ENCODE results near the gene DPEP2.
"Not testable (repeated sequence)": the region's sequence is repeated elsewhere in the genome, so short reads cannot be mapped to it uniquely, and the experiment has no call there.

DPEP2 gene

DNA sequence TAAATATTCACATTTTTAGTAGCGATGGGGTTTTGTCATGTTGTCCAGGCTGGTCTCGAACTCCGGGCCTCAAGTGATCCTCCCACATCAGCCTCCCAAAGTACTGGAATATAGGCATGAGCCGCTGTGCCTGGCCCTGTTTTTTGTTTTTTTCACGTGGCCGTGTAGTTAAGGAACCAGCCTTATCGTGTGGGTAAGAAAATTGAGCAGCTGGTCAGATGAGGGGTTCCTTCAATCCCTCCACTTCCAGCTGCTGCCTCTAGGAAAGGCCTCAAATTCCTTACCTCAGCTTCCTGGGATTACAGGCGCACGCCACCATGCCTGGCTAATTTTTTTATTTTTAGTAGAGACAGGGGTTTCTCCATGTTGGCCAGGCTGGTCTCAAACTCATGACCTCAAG, 5.9 kb upstream of the DPEP2 start:
- DNase-seq: no peak

DNA sequence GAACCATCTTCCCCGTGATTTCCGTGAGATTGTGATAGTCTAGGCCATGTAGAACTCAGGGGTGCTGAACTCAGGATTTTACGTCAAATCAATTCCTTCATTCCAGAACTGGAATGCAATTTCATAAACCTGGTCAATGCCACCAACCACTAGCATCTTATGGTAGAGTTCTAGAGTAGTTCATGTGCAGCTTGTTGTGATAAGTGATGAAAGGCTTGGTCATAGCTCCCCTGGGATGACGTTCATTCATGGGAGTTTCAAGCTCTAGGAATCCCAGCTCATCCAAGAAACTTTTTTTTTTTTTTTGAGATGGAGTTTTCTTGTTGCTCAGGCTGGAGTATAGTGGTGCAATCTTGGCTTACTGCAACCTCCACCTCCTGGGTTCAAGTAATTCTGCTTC, 3.7 kb upstream of the DPEP2 start:
- no peak for DNase-seq

DNA sequence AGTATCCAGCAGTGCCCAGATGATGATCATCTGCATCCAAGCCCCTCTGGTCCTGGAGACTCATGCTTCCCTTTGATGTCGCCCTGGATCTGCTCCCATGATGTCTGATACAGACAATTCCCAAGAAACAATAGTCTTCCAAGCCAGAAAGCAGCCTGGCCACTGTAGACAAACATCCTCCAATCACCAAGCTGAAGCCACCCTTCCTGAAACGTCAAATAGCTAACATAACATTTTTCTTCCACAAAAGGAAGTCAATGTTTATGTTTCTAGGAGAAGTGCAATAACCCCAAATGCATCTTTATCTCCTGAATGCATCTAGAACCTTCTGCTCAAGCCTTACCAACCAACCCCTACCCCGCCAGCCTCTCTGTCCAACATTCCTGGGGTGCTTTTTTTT, 1.2 kb upstream of the DPEP2 start:
- no peak for DNase-seq

DNA sequence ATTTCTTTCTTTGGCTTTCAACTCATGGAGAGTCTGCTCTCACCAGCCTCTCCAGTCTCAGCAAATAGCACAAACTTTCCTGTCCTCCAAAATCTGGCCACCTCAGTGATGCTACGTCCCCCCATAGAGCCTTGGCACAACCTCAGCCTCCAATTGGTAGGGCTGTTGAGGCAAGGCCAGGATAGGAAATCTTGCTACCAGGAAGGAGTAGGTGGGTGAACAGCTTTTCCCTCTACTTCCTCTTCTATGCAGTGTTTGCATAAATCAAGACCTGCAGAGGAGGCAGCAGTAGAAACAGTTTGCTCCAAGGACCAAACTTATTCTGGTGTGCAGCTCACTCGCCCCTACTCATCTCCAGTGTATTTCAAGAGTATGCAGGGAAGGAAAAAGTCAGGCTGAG, 701 bp upstream of the DPEP2 start:
- DNase-seq: no peak

DNA sequence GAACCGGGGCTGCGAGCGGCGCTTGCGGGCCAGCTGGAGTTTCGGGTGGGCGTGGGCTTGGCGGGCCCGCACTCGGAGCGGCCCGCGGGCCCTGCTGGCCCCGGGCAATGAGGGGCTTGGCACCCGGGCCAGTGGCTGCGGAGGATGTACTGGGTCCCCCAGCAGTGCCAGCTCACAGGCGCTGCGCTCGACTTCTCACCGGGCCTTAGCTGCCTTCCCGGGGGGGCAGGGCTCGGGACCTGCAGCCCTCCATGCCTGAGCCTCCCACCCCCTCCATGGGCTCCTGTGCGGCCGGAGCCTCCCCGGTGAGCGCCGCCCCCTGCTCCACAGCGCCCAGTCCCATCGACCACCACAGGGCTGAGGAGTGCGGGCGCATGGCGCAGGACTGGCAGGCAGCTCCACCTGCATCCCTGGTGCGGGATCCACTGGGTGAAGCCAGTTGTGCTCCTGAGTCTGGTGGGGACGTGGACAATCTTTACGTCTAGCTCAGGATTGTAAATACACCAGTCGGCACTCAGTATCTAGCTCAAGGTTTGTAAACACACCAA, 979 bp downstream of the DPEP2 start:
- DNase-seq: not testable (repeated sequence)

DNA sequence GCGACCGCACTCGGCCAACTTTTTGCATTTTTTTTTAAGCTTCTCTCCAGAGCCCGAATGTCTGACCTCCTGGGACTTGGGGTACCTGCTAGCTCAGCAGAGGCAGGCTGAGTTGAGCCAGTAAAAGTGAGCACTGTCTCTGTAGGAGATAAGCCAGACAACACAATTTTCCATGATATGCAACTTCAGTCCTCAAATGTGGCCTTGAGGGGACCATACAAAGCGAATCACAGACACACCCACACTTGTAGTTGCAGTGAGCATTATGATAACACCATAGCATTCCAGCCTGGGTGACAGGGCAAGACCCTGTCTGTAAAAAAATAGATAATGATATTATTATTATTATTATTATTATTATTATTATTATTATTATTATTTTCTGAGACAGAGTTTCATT, 2.6 kb downstream of the DPEP2 start:
- DNase-seq: no peak

DNA sequence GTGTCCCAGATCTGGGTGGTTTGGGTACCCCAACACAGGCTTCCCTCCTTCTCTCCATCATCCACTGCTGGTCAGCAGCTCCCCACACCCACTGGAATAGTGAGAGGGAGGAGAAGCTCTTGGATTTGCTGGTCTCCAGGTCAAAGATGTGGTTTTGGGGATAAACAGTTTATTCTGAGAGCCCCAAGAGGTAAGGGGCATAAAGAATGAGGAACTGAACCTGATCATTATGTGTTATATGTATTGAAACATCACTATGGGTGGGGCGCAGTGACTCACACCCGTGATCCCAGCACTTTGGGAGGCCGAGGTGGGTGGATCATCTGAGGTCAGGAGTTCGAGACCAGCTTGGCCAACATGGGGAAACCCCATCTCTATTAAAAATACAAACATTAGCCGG, 3.9 kb downstream of the DPEP2 start:
- DNase-seq: no peak

DNA sequence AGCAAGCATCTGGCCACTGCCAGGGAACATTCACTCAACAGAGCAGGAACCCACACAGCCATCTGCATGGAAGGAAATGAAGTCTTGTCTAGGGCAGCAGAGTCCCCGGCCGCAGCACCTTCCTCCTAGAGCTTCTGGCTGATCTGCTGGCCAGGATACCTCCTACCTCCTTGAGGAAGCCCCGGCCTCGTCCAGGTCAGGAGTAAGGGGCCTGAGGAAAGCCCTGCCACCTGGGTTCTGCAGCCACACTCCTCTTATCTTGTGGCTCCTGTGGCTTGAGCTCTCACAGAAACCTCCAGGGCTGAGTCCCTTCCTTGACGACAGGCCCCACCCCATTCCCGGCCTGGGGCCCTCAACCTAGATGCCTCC, 5.3 kb downstream of the DPEP2 start:
- DNase-seq: not testable (repeated sequence)

DNA sequence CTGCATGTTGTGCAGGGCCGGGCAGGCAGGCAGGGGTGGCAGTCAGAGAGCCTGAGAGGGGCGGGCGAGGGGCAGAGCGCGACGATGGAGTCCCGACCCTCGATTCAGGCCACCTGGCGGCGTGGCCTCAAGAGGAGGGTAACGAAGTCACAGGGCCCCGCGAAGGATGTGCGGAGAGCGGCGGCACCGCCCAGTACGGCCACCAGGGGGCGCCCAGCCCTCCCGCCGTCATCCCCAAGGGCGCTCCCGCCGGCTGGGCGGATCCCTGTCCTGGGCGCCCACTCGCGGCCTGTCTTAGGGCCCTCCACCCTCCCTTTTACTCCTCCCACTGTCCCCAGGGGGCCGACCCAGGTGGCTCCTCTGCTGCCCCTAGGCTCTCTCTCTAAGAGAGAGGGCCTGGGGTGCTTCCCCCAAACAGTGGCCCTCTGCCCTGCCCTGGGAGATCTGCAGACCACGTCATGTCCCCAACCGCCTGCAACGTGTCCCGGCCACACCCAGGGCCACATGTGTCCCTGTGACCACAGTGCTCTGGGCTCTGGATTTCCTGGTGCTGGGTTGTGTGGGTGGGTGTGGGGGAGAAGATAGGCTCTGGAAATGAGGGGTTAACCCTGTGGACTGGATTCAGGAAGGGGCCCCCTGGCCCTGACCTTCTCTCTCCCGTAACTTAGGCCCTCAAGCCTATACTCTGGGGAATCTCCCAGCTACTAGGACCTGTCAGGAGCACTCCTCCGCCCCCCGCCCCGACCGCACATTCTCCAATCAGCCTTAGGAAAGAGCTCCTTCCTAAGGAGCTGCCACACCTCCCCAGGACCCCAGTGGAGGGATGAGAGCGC, 5.9 kb downstream of the DPEP2 start:
- DNase-seq: peak; percentile 63

DNA sequence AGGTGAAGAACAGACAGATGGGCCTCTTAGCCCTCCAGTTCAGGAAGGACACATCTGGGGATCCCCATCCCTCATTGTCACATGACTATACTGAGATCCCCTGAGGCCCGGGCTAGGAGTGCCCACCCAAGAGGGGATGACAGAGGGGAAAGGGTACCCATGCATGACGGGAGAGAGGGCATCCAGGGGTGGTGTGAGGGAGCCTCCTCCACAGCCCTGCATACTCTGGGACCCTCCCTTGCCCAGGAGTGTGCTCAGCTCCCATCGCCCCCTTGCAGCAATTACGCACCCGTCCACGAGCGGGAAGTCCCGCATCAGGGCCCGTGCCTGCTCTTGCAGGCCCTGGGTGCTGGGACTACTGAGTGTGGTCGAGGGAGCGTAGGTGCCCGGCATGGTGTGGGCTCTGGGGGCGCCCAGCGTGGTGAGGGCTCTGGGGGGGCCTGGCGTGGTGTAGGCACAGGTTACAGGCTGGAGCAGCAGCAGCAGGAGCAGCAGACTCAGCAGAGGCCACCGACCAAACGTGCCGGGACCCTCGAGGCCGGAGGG, 6.5 kb downstream of the DPEP2 start:
- no peak for DNase-seq

DNA sequence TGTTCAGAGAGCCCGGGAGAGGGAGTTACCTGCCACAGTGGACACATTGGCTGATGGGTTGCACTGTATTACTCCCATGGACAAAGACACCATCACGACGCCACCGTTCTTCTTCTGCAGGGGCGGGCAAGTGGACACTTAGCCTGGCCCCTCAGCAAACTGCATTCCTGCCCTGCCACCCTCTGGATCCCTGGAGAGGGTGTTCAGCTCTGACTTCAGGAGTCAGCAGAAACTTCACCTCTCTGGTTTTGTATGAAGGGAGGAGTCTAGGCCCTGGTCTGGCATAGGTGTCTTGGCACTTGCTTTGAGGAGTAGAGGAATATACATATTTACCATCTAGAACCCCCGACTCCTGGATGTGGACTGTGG, 9.3 kb downstream of the DPEP2 start:
- DNase-seq: no peak

DNA sequence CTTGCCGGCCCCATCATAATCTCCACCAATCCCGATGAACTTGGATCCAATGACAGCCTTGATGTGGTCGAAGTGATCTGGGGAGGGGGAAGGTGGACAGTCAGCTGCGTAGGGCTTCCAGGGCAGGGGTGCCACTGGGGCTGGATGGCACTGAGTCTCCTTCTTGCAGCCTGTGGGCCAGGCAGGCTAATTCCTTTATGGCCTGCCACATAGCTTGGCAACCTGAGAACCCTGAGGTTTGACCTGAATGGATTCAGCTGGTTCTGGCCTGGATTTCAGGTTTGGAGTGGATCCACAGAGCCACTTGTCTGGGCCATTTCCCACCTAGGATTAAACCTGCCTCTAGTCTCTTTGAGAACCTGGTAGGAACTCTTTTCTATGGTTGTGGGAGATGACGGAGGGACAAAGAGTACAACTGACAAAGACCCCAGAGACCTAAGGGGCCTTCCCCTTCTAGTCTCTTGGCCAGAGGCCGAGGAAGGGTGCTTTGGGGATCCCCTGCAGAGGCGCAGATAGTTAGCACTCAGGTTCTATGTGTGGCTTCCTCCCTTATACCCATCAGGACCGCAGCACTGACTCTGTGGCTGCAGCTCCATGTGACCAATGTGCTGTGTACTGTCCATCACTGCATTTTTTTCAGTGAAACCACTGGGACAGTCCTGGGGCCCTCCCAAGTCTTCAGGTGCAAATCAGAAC, 9.8 kb downstream of the DPEP2 start:
- DNase-seq: no peak

DNA sequence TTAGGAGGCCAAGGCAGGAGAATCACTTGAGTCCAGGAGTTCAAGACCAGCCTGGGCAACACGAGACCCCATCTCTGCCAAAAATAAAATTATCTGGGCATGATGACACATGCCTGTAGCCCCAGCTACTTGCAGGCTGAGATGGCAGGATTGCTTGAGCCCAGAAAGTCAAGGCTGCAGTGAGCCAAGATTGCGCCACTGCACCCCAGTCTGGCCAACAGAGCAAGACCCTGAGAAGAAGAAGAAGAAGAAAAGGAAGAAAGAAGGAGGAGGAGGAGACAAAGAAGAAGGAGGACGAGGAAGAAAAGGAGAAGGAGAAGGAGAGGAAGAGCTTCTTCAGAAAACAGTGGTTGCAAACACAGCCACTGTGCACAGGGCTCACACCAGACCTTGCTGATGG, 10.6 kb downstream of the DPEP2 start:
- DNase-seq: no peak

DNA sequence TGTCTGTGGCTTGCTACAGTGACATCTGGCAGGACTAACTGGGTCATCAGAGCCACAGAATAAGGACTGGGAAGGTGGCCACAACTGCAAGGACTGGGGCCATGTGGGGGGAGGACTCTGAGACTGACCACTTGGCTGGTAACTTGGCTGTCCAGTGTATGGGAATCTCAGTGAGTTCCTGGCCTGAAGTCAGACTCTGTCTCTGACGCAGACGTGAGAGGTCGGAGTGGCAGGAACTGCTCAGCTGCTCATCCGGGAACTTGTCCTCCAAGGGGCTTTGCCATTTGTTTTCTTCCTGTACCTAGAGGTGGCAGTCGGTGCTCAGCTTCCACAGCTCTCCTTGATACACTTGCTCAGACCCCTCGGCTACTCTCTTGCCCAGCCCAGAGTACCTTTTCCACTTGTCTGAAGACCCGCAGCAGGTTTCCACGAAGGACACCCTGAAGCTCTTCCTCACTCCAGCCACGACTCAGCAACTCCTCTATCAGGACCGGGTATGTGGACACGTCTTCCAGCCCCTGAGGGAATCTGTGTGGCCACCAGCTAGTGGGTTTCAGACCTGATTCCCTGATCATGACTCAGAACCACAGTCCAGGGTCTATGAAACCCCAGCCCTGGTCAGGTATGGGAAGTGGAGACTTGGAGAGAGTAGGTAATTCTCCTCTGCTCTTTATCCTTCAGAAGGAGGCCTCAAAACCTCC, 11.7 kb downstream of the DPEP2 start:
- no peak for DNase-seq

DNA sequence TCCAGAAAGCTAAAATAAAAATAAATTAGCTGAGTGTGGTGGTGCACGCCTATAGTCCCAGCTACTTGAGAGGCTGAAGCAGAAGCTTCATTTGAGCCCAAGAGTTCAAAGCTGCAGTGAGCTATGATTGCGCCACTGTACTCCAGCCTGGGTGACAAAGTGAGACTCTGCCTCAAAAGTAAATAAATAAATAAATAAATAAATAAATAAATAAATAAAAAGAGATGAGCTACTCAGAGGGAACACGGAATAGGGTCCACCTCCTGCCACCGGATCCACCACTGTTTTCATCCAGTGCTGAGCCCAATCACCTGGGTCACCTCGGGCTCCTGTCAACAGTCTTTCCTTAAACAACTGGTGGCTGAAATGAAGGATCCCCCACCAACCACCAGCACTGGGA, 12.3 kb downstream of the DPEP2 start:
- no peak for DNase-seq

DNA sequence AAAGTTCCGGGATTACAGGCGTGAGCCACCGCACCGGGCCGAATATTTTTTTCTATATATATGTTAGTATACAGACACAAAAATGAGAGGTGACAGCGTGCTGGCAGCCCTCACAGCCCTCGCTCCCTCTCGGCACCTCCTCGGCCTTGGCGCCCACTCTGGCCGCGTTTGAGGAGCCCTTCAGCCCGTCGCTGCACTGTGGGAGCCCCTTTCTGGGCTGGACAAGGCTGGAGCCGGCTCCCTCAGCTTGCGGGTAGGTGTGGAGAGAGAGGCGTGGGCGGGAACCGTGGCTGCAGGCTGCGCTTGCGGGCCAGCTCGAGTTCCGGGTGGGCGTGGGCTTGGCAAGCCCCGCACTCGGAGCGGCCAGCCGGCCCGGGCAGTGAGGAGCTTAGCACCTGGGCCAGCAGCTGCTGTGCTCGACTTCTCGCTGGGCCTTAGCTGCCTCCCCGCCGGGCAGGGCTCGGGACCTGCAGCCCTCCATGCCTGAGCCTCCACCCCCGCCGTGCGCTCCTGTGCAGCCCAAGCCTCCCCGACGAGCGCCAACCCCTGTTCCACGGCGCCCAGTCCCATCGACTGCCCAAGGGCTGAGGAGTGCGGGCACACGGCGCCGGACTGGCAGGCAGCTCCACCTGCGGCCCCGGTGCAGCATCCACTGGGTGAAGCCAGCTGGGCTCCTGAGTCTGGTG, 17.1 kb downstream of the DPEP2 start:
- DNase-seq: no peak

DNA sequence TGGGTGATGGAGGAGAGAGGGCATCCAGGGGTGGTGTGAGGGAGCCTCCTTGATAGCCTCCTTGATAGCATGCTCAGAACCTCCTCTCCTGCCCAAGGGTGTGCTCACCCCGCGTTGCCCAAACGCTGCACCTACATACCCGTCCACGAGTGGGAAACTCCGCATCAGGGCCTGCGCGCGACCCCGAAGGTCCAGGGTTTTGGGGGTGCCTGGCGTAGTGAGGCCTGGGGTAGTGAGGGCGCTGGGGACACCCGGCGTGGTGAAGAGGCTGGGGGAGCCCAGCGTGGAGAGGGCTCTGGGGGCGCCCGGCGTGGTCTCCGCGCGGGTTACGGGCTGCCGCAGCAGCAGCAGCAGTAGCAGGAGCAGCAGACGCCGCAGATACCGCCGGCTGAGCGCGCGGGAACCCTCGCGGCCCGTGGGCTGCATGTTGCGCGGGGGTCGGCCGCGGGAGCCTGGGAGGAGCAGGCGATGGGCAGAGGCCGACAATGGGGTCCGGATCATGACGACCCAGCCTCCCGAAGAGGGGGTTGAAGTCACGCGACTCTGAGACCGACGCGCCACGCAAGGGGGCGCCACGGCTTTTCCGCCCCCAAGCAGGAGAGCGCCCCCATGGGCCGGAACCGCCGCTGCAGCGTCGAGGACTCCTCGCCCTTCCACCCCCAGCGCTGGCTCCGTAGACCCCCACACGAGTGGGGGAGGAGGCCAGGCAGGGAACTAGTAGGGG, 19.2 kb downstream of the DPEP2 start, which contains the start of gene DPEP3:
Gene DPEP3 (minus strand): TSS at position 545 of the 724 bp plus-strand sequence. CDS start 119 bp downstream, at position 426.
- DNase-seq: no peak

DNA sequence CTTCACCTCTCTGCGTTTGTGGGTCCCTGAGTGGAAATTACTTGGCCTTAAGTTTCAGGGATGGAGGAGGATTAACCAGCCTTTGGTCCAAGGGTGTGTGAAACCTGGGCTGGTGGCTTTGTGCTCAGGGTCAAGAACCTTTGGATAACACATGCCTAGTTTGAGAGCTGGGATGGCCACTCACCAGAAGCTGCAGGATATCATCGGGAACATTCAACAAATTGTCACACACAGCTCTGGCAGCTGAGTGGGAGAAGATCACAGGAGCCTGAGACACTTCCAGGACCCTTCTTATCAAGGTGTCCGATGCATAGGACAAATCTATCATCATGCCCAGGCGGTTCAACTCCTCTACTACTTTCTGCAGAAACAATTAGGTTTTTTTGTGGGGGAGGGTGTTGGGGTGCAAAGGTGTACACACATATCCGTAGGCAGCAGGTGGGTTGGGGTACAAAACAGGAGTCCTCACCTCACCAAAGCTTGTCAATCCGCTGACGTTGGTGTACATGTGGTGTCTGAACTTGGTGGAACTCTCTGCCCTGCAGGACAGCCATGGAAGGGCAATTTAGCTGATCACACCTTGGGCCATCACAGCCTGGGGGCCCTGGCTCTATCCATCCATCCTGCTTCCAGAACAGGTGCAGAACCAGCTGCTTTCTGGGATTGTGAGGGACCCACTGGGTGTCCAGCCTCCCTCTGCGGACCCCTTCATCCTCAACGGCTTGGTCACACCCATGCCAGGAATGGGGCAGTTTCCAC, 21.6 kb downstream of the DPEP2 start:
- DNase-seq: no peak

DNA sequence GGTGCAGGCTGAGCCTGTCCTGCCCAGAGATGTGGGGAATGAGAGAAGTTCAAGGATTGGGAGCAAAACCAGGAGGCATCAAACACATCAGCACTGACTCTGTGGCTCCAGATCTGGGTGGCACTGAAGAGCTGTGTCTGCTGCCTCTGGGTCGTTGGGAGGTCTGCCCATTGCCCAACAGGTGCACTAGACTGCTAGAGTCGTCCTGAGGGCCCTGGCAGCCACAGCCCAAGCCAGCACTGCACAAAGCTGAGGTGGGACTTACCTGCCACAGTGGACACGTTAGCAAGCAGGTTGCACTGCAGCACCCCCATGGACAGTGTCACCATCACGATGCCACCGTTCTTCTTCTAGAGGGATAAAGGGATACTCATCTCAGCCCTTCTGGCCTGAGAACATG, 22.3 kb downstream of the DPEP2 start:
- DNase-seq: no peak

DNA sequence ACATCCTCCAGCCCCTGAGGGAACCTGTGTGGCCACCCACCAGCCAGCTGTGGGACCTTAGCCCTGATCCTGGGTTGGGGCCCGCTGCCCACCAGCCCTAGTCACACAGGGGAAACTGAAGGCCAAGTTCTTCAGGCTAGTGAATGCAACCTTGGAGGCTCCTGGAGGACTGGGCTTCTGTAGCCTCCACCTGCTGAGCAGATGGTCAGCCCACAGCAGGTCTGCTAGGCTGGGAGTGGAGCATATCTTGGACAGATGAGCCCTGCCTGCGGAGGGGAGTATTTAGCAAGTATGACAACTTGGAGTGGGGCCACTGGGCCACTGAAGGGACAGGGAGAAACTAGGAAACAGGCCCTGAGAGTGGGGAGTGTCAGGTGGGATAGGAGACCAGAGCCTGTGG, 23.1 kb downstream of the DPEP2 start:
- no peak for DNase-seq
